ENCODE measurements around the gene CYSRT1. TPM values are rescaled to one million over a fixed set of nuclear protein-coding genes. Genes with fewer than 3 reads are reported as not detected.

CYSRT1 gene
- total RNA-seq, 1 experiment from 2014 or later: 3.0 TPM

GRCh38 chr9:137185921-137186320 lies 39.1 kb upstream of the CYSRT1 start:
- H3K36me3 Mint-ChIP-seq (ENCODE audit: insufficient read depth, unreplicated experiment): peaks cover 51% of the 10 kb centered on the region
- no peak for TF ChIP-seq CTCF (IDR thresholded peaks at IDR 0.05; ENCODE audit: unreplicated experiment)
- no TSS peak for BruUV-seq (replicated peaks)
- H3K4me1 Mint-ChIP-seq (ENCODE audit: low read depth, unreplicated experiment): peaks cover 5% of the 10 kb centered on the region
- intact Hi-C loops (cut with micrococcal nuclease; ENCODE audit: unreplicated experiment): no loop called here
- H3K4me3 Mint-ChIP-seq (ENCODE audit: low read depth, unreplicated experiment): no peak overlapping the region
- no peak overlapping the region for H3K27ac Mint-ChIP-seq (ENCODE audit: unreplicated experiment)
- no peaks in the 10 kb centered on the region for H3K27me3 Mint-ChIP-seq (ENCODE audit: unreplicated experiment)
- DNase-seq: no peak
- no peaks in the 10 kb centered on the region for H3K9me3 Mint-ChIP-seq (ENCODE audit: low read depth, unreplicated experiment)
- CTCF ChIA-PET: no interaction called here

- no peak overlapping the region for H3K27ac Mint-ChIP-seq (ENCODE audit: unreplicated experiment)
- H3K36me3 Mint-ChIP-seq (ENCODE audit: insufficient read depth, unreplicated experiment): peaks cover 55% of the 10 kb centered on the region
- CTCF ChIA-PET: no interaction called here
- DNase-seq: no peak
- BruUV-seq (replicated peaks): no TSS peak
- H3K4me3 Mint-ChIP-seq (ENCODE audit: low read depth, unreplicated experiment): no peak overlapping the region
- intact Hi-C loops (cut with micrococcal nuclease; ENCODE audit: unreplicated experiment): no loop called here
- no peaks in the 10 kb centered on the region for H3K27me3 Mint-ChIP-seq (ENCODE audit: unreplicated experiment)
- H3K4me1 Mint-ChIP-seq (ENCODE audit: low read depth, unreplicated experiment): peaks cover 10% of the 10 kb centered on the region
- TF ChIP-seq CTCF (IDR thresholded peaks at IDR 0.05; ENCODE audit: unreplicated experiment): no peak
- H3K9me3 Mint-ChIP-seq (ENCODE audit: low read depth, unreplicated experiment): no peaks in the 10 kb centered on the region
These were observed 38.6 kb upstream of the CYSRT1 start for GRCh38 chr9:137186385-137186784.

DNA sequence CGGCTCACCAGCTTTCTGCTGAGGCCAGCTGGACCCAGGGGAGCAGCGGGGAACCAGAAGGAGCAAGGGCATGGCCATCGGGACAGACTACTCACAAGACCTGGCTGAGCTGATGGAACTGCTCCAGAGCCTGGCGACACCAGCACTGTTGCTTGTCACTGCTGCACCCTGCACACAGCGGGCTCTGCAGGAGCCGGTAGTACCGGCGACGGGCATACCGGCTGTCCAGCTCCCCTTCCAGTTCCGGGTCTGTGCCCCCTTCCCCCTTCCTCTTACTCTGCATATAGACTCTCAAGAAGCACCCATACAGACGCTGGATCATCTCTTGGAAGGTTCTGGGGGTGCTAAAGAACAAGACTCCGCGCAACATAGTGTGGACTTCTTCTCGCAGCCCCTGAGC lies 37.6 kb upstream of the CYSRT1 start:
- no TSS peak for BruUV-seq (replicated peaks)
- H3K9me3 Mint-ChIP-seq (ENCODE audit: low read depth, unreplicated experiment): no peaks in the 10 kb centered on the region

GRCh38 chr9:137188086-137188489 lies 36.9 kb upstream of the CYSRT1 start:
- Mint-ChIP-seq H3K4me3 (ENCODE audit: low read depth, unreplicated experiment) (peak overlapping the region; percentile 98), H3K27ac (ENCODE audit: unreplicated experiment) (peak overlapping the region; percentile 91), H3K27me3 (ENCODE audit: unreplicated experiment) (no peaks in the 10 kb centered on the region), H3K9me3 (ENCODE audit: low read depth, unreplicated experiment) (no peaks in the 10 kb centered on the region), H3K36me3 (ENCODE audit: insufficient read depth, unreplicated experiment) (peaks cover 49% of the 10 kb centered on the region), H3K4me1 (ENCODE audit: low read depth, unreplicated experiment) (peaks cover 10% of the 10 kb centered on the region)
- intact Hi-C loops (cut with micrococcal nuclease; ENCODE audit: unreplicated experiment): no loop called here
- CTCF ChIA-PET: interaction anchor here (1.3 to 1.5 kb wide), 2 partner anchors 39 to 48 kb away, joined by 5 to 11 read pairs; partner anchors contain the start of gene RNF224
- DNase-seq: no peak
- no peak for TF ChIP-seq CTCF (IDR thresholded peaks at IDR 0.05; ENCODE audit: unreplicated experiment)
- no TSS peak for BruUV-seq (replicated peaks)

More for the DNA sequence above, 37.6 kb upstream of the CYSRT1 start:
- H3K27me3 Mint-ChIP-seq (ENCODE audit: unreplicated experiment): no peaks in the 10 kb centered on the region
- CTCF ChIA-PET: no interaction called here
- DNase-seq: no peak
- H3K36me3 Mint-ChIP-seq (ENCODE audit: insufficient read depth, unreplicated experiment): peaks cover 49% of the 10 kb centered on the region
- no peak for TF ChIP-seq CTCF (IDR thresholded peaks at IDR 0.05; ENCODE audit: unreplicated experiment)
- H3K4me1 Mint-ChIP-seq (ENCODE audit: low read depth, unreplicated experiment): peaks cover 10% of the 10 kb centered on the region
- H3K4me3 Mint-ChIP-seq (ENCODE audit: low read depth, unreplicated experiment): peak overlapping the region; percentile 98
- intact Hi-C loops (cut with micrococcal nuclease; ENCODE audit: unreplicated experiment): no loop called here
- no peak overlapping the region for H3K27ac Mint-ChIP-seq (ENCODE audit: unreplicated experiment)

Data from Calu3 (cell line).